ENCODE results near the gene ANAPC4.

- TF ChIP-seq POLR2A (IDR thresholded peaks at IDR 0.05; ENCODE audit: low read depth, low read length) (no peak), CTCF (IDR thresholded peaks at IDR 0.05; ENCODE audit: extremely low read depth in 1 of 2, insufficient read depth in 1 of 2, low read depth in 1 of 2, low read length in 2 of 2) (no peak), FOS (IDR thresholded peaks at IDR 0.05; ENCODE audit: borderline replicate concordance, insufficient read depth, low read length) (no peak)
Measured at GRCh38 chr4:25383647-25384046, 6.6 kb downstream of the ANAPC4 start.

All from endothelial cell of umbilical vein (primary cell).